H1 (cell line): ENCODE data around the gene PMF1. TPM values are rescaled to one million over a fixed set of nuclear protein-coding genes. Genes with fewer than 3 reads are reported as not detected.

Experiments used
- BRCA1 ChIP-seq: IDR thresholded peaks from 2 replicates; pipeline ENCODE4 v1.6.1; 2012; ENCODE audit warnings: low read depth, low read length, improper control_type of control experiment
- CBX5 ChIP-seq: fragments of 300-800, 300-1000 bp; sonication (generic); IDR thresholded peaks from 2 replicates; pipeline ENCODE4 v1.7.1; 2016; ENCODE audit warnings: antibody characterized with exemption, low read length, low read depth
- CBX8 ChIP-seq: fragments of 300-800, 300-1000 bp; sonication (generic); IDR thresholded peaks from 2 replicates; pipeline ENCODE4 v1.7.1; 2016; ENCODE audit warnings: low read depth, low read length, borderline replicate concordance
- GTF2F1 ChIP-seq: IDR thresholded peaks from 2 replicates; pipeline ENCODE4 v1.6.1; 2012; ENCODE audit warnings: low read depth, low read length, improper control_type of control experiment, borderline replicate concordance
- HDAC6 ChIP-seq: IDR thresholded peaks from one replicate; pipeline ENCODE4 v1.7.1; 2012; ENCODE audit warnings: low read depth, mild to moderate bottlenecking, inconsistent platforms, low read length, moderate library complexity
- MAFK ChIP-seq: IDR thresholded peaks from 2 replicates; pipeline ENCODE4 v1.6.1; 2012; ENCODE audit warnings: low read depth, mild to moderate bottlenecking, improper control_type of control experiment, low read length
- POU5F1 ChIP-seq: IDR thresholded peaks from 2 replicates; pipeline ENCODE4 v1.6.1; 2011; ENCODE audit warnings: low read depth, mild to moderate bottlenecking, low read length, moderate library complexity
- RBBP5 ChIP-seq: IDR thresholded peaks from 2 replicates; pipeline ENCODE4 v1.7.1; 2012; ENCODE audit warnings: low read depth, mild to moderate bottlenecking, inconsistent platforms, low read length, moderate library complexity, borderline replicate concordance
- SIN3A ChIP-seq, 2 experiments: IDR thresholded peaks in 1 of 2; conservative IDR thresholded peaks in 1 of 2; 2 replicates each; pipeline ENCODE4 v1.6.1; 2011 to 2012; ENCODE audit warnings: low read length in 2 of 2, improper control_type of control experiment in 1 of 2, low read depth in 1 of 2, mild to moderate bottlenecking in 1 of 2
- SIX5 ChIP-seq: IDR thresholded peaks from 2 replicates; pipeline ENCODE4 v1.6.1; 2011; ENCODE audit warnings: mild to moderate bottlenecking, low read depth, low read length
- SP1 ChIP-seq: IDR thresholded peaks from 2 replicates; pipeline ENCODE4 v1.6.1; 2011; ENCODE audit warnings: low read depth, low read length
- SP4 ChIP-seq: IDR thresholded peaks from 2 replicates; pipeline ENCODE4 v1.6.1; 2012; ENCODE audit warnings: low read length, inconsistent platforms
- TAF7 ChIP-seq: optimal IDR thresholded peaks from 2 replicates; pipeline ENCODE3; 2011; ENCODE audit warnings: low read depth, mild to moderate bottlenecking, inconsistent platforms, low read length, moderate library complexity, borderline replicate concordance
- TBP ChIP-seq: IDR thresholded peaks from 2 replicates; pipeline ENCODE4 v1.6.1; 2011; ENCODE audit warnings: low read depth, low read length, improper control_type of control experiment
- TEAD4 ChIP-seq: IDR thresholded peaks from 2 replicates; pipeline ENCODE4 v1.6.1; 2012; ENCODE audit warnings: low read depth, low read length, inconsistent platforms, mixed read lengths
- polyA plus RNA-seq, 7 experiments: library from polyadenylated mRNA; depleted of rRNA in 3 of 7; stranded (reverse) in 5 of 7; unstranded in 2 of 7; fragments of >200 nt in 5 of 7; fragments of 200-250 nt in 2 of 7; gene quantifications; 1 replicate in 5 of 7; 2 replicates in 1 of 7; 4 replicates in 1 of 7; pipeline versions ENCODE4 v1.2.1 to v1.2.3, GENCODE V29; 2011 to 2013; ENCODE audit warnings: missing spikeins in 2 of 7, mixed read lengths in 2 of 7
- total RNA-seq: library from RNA; stranded (reverse); fragmentation: NEBNext Ultra II Directional; extraction: Animal tissue kit (Norgen Biotek cat#: 25700); gene quantifications from 2 replicates; pipeline ENCODE4 v1.2.1, GENCODE V29; 2021
- TF ChIP-seq, protein P1 (sequence below): IDR thresholded peaks from 2 replicates; pipeline ENCODE4 v1.6.1; 2011; ENCODE audit warnings: low read length, improper control_type of control experiment
- TF ChIP-seq, protein P2 (sequence below): IDR thresholded peaks from 2 replicates; pipeline ENCODE4 v1.6.1; 2012; ENCODE audit warnings: low read length, inconsistent platforms
- TF ChIP-seq, protein P3 (sequence below): IDR thresholded peaks from 2 replicates; pipeline ENCODE4 v1.6.1; 2012; ENCODE audit warnings: inconsistent platforms

PMF1 gene
- total and polyA plus RNA-seq, 2 of the 8 experiments (the other 6 are each of a cell fraction or from before 2014, with no cell fraction given), result 113 to 296 TPM

DNA sequence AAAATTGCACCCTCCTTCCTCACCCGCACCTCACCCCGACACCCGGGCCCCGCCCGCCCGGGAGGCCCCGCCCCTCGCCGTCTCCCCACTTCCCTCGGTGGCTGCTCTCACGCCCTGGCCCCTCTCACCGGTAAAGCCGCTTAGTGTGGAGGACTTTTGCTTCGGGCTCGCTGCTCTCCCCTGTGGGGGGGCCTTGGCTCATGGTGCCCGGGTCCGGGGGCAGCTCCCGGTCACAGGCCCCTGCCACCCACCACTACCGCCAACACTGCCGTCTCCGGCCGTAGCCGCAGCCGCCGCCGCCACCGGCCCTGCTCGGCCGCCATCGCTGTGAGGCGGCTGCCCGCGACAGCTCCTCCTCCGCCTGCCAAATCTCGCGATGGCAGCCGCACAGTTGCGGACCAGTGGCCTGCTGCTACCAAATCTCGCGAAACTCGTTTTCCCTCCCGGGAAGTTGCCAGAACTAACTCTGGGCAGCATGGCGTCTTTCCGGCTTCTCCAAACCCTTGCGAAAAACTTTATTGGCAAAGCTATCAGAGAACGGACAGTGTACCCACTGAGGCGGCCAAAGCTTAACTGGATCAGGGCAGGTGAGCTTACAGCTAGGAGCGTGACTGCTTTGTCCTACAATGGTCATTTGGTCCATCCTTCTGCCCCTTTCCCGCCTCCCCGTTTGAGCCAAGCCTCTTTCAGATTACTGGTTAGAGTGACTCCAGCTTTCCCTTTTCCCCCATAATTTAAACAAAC is 69.8 kb downstream of the PMF1 start, which contains the start of gene SMG5 (continued):
- TF ChIP-seq MAFK (no peak), TBP (peak; percentile 89), RBBP5 (peak; percentile 60; the same call in 1 of the 2 replicates), CBX8 (no peak), SIN3A (conservative IDR thresholded peaks at IDR 0.05 in 1 of 2, IDR thresholded peaks at IDR 0.05 in 1 of 2; ENCODE audit: low read depth in 1 of 2, low read length in 2 of 2) (peak; percentile 86 to 97), GTF2F1 (peak; percentile 80; the same call in 1 of the 2 replicates), BRCA1 (peak; percentile 99), TEAD4 (0 out of 2 replicates have a peak, but pooled peaks have one; percentile 47), HDAC6 (no peak), SIX5 (peak; percentile 77), CBX5 (no peak), SP1 (peak; percentile 83), POU5F1 (no peak), SP4 (peak; percentile 86; the same call in 1 of the 2 replicates), TAF7 (peak; percentile 91)
- TF ChIP-seq, protein P1, sequence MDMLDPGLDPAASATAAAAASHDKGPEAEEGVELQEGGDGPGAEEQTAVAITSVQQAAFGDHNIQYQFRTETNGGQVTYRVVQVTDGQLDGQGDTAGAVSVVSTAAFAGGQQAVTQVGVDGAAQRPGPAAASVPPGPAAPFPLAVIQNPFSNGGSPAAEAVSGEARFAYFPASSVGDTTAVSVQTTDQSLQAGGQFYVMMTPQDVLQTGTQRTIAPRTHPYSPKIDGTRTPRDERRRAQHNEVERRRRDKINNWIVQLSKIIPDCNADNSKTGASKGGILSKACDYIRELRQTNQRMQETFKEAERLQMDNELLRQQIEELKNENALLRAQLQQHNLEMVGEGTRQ, result no peak
- TF ChIP-seq, protein P2, sequence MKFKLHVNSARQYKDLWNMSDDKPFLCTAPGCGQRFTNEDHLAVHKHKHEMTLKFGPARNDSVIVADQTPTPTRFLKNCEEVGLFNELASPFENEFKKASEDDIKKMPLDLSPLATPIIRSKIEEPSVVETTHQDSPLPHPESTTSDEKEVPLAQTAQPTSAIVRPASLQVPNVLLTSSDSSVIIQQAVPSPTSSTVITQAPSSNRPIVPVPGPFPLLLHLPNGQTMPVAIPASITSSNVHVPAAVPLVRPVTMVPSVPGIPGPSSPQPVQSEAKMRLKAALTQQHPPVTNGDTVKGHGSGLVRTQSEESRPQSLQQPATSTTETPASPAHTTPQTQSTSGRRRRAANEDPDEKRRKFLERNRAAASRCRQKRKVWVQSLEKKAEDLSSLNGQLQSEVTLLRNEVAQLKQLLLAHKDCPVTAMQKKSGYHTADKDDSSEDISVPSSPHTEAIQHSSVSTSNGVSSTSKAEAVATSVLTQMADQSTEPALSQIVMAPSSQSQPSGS, result peak; percentile 90
- TF ChIP-seq, protein P3, sequence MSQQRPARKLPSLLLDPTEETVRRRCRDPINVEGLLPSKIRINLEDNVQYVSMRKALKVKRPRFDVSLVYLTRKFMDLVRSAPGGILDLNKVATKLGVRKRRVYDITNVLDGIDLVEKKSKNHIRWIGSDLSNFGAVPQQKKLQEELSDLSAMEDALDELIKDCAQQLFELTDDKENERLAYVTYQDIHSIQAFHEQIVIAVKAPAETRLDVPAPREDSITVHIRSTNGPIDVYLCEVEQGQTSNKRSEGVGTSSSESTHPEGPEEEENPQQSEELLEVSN, result peak; percentile 68; the same call in 1 of the 2 replicates
